ENCODE data around the gene TFE3.
"Not testable (repeated sequence)": the region's sequence is repeated elsewhere in the genome, so short reads cannot be mapped to it uniquely, and the experiment has no call there.

The TFE3 gene

DNA sequence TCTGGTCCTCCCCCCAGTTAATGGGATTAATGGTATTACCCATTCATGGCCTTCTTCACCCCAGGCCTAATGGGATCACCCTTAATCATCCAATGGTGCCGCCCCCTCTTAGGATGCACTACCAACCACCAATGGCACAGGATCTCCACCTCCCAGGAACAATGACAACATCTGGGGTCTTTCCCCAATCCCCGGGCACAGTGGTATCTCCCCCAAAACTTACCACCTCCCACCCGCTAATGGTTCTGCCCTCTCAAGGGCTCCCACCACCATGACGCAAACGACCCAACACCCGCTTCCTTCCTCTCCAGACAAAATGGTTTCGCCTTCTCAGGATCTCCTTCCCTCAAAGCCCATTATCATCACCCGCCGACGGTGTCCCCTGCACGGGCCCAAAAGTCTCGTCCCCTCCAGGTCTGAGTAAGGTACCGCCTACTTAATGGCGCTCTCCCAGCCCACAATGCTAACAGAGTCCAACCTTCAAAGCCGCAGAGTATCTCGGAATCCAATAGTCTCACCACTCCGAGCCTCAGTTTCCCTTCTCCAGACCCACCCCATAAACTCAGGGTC lies 41.6 kb downstream of the TFE3 start:
- ATAC-seq (replicated peaks) (peak; percentile 55 to 60), DNase-seq (peak; percentile 25)
- Mint-ChIP-seq H3K36me3 (peaks cover 19 to 34% of the 10 kb centered on the region in 2 donors), H3K27me3 (peaks cover 0 to 5% of the 10 kb centered on the region in 2 donors), H3K4me3 (peak overlapping the region; percentile 98 to 100), H3K27ac (peak overlapping the region; percentile 99), H3K9me3 (peaks cover 0 to 6% of the 10 kb centered on the region in 2 donors), H3K4me1 (peaks cover 14 to 38% of the 10 kb centered on the region in 2 donors)

- Mint-ChIP-seq H3K4me1 (peaks cover 14 to 38% of the 10 kb centered on the region in 2 donors), H3K9me3 (peaks cover 0 to 6% of the 10 kb centered on the region in 2 donors), H3K4me3 (peak overlapping the region; percentile 98 to 100), H3K27me3 (peaks cover 0 to 5% of the 10 kb centered on the region in 2 donors), H3K27ac (no peak overlapping the region), H3K36me3 (peaks cover 19 to 36% of the 10 kb centered on the region in 2 donors)
- DNase-seq (no peak), ATAC-seq (replicated peaks) (no peak)
Observed at GRCh38 chrX:49000636-49001035, 42.5 kb downstream of the TFE3 start.

GRCh38 chrX:48999030-48999429 lies 44.1 kb downstream of the TFE3 start:
- Mint-ChIP-seq H3K27ac (no peak overlapping the region), H3K4me1 (peaks cover 14 to 38% of the 10 kb centered on the region in 2 donors), H3K9me3 (peaks cover 0 to 6% of the 10 kb centered on the region in 2 donors), H3K27me3 (peaks cover 0 to 5% of the 10 kb centered on the region in 2 donors), H3K36me3 (peaks cover 23 to 41% of the 10 kb centered on the region in 2 donors), H3K4me3 (no peak overlapping the region)
- ATAC-seq (replicated peaks): no peak
- DNase-seq: no peak

- Mint-ChIP-seq H3K4me3 (no peak overlapping the region), H3K27me3 (peaks cover 0 to 5% of the 10 kb centered on the region in 2 donors), H3K36me3 (peaks cover 25 to 43% of the 10 kb centered on the region in 2 donors), H3K4me1 (peaks cover 14 to 38% of the 10 kb centered on the region in 2 donors), H3K27ac (no peak overlapping the region), H3K9me3 (peaks cover 0 to 6% of the 10 kb centered on the region in 2 donors)
- ATAC-seq (replicated peaks) (no peak), DNase-seq (no peak)
Observed at GRCh38 chrX:48998391-48998790, 44.8 kb downstream of the TFE3 start.

DNA sequence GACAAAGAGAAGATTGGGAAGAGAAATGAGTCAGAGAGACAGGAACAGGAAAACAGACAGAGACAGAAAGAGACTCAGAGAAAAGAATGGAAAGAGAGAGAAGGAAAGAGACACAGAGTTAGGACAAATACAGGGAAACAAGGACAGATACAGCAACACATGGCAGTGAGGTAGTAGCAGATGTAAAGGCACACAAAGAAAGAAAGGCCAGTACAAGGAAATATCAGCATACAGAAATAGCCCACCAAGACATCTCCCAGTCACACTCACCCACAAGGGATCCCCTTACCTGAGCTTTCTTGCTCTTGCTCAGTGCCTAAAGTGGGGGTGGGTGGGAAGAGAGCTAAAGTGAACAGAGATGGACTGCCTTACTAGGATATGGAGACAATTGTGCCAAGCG lies 45.3 kb downstream of the TFE3 start:
- H3K4me3 Mint-ChIP-seq: no peak overlapping the region
- no peak for ATAC-seq (replicated peaks)

GRCh38 chrX:48997455-48997854 lies 45.7 kb downstream of the TFE3 start:
- Mint-ChIP-seq H3K4me1 (peaks cover 14 to 38% of the 10 kb centered on the region in 2 donors), H3K9me3 (peaks cover 0 to 6% of the 10 kb centered on the region in 2 donors), H3K36me3 (peaks cover 31 to 47% of the 10 kb centered on the region in 2 donors), H3K27me3 (peaks cover 0 to 5% of the 10 kb centered on the region in 2 donors), H3K4me3 (no peak overlapping the region), H3K27ac (no peak overlapping the region)
- ATAC-seq (replicated peaks): no peak
- no peak for DNase-seq

More for the DNA sequence above, 45.3 kb downstream of the TFE3 start:
- Mint-ChIP-seq H3K4me1 (peaks cover 14 to 38% of the 10 kb centered on the region in 2 donors), H3K9me3 (peaks cover 0 to 6% of the 10 kb centered on the region in 2 donors), H3K36me3 (peaks cover 27 to 45% of the 10 kb centered on the region in 2 donors), H3K27ac (no peak overlapping the region), H3K27me3 (peaks cover 0 to 5% of the 10 kb centered on the region in 2 donors)
- no peak for DNase-seq

DNA sequence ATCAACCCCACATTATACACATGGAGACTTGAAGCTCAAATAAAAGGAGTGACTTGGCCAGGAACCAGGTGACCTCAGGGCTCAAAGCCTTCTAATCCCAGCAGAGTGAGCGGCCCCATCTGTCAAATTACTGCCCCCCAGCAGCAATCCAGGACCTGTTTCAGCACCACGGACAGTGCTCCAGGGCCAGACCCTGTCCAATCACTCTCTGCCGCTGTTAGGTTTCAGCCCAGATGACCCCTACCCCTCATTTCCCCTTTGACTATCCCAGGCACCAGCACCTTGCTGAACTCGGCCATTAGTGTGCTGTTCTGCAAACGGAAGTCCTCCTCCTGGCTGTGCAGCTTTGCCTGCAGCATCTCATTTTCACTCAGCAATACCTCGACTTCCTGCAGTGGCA lies 46.2 kb downstream of the TFE3 start:
- ATAC-seq (replicated peaks) (no peak), DNase-seq (no peak)
- Mint-ChIP-seq H3K4me1 (peaks cover 14 to 38% of the 10 kb centered on the region in 2 donors), H3K36me3 (peaks cover 31 to 49% of the 10 kb centered on the region in 2 donors), H3K27me3 (peaks cover 0 to 5% of the 10 kb centered on the region in 2 donors), H3K4me3 (no peak overlapping the region), H3K27ac (no peak overlapping the region), H3K9me3 (peaks cover 0 to 6% of the 10 kb centered on the region in 2 donors)

DNA sequence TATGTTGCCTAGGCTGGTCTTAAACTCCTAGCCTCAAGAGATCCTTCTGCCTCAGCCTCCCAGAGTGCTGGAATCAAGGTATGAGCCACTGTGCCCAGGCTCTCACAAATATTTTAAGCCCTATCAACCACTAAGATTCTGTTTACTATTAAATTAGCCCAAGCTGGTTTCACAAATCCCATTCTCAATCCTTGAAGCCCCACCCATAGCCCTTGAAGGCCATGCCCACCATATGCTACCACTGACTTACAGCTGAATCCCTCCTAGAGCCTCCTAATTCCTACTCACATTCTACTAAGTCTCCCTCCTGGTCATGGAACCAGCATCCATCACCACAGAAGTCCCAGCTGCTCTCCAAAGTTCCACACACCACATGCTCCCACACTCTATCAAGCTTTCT lies 50.8 kb downstream of the TFE3 start:
- Mint-ChIP-seq H3K27ac (no peak overlapping the region), H3K4me1 (peaks cover 0 to 3% of the 10 kb centered on the region in 2 donors), H3K27me3 (peaks cover 0 to 6% of the 10 kb centered on the region in 2 donors), H3K36me3 (peaks cover 33 to 38% of the 10 kb centered on the region in 2 donors), H3K9me3 (no peaks in the 10 kb centered on the region), H3K4me3 (no peak overlapping the region)
- DNase-seq (no peak), ATAC-seq (replicated peaks) (no peak)

DNA sequence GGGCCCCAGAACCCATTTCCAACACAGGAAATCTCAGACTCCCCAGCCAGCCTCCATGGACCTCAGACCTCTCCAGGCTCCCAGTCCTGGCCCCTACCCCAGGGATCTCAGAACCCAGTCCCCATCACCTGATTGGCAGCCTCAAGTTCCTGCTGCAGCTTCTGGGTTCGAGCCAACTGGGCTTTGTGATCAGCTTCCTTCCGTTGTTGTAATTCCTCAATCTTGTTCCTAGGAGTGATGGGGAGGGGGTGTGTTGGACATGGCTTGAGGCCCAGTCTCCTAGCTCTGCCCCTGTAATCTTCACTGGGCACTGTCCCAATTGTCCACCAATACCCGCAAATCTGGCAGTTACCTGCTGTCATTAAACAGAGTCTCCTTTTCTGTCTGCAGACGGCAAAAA lies 53.7 kb downstream of the TFE3 start:
- DNase-seq (no peak), ATAC-seq (replicated peaks) (no peak)
- H3K4me1 Mint-ChIP-seq: no peaks in the 10 kb centered on the region
- no peaks in the 10 kb centered on the region for H3K9me3 Mint-ChIP-seq
- peaks cover 33 to 34% of the 10 kb centered on the region in 2 donors for H3K36me3 Mint-ChIP-seq
- no peak overlapping the region for H3K27ac Mint-ChIP-seq
- H3K27me3 Mint-ChIP-seq: peaks cover 0 to 6% of the 10 kb centered on the region in 2 donors
- H3K4me3 Mint-ChIP-seq: no peak overlapping the region

GRCh38 chrX:48983896-48984295 lies 59.3 kb downstream of the TFE3 start:
- no peak for DNase-seq
- H3K27me3 Mint-ChIP-seq: peaks cover 0 to 6% of the 10 kb centered on the region in 2 donors
- H3K9me3 Mint-ChIP-seq: no peaks in the 10 kb centered on the region
- peak overlapping the region; percentile 1 for H3K27ac Mint-ChIP-seq
- peaks cover 34% of the 10 kb centered on the region in 2 donors for H3K36me3 Mint-ChIP-seq
- no peak for ATAC-seq (replicated peaks)
- H3K4me3 Mint-ChIP-seq: no peak overlapping the region
- H3K4me1 Mint-ChIP-seq: no peaks in the 10 kb centered on the region

GRCh38 chrX:48983081-48983480 lies 60.1 kb downstream of the TFE3 start:
- Mint-ChIP-seq H3K27ac (no peak overlapping the region), H3K27me3 (no peaks in the 10 kb centered on the region), H3K36me3 (peaks cover 32 to 34% of the 10 kb centered on the region in 2 donors), H3K4me3 (no peak overlapping the region), H3K9me3 (no peaks in the 10 kb centered on the region), H3K4me1 (no peaks in the 10 kb centered on the region)
- no peak for ATAC-seq (replicated peaks)
- no peak for DNase-seq

DNA sequence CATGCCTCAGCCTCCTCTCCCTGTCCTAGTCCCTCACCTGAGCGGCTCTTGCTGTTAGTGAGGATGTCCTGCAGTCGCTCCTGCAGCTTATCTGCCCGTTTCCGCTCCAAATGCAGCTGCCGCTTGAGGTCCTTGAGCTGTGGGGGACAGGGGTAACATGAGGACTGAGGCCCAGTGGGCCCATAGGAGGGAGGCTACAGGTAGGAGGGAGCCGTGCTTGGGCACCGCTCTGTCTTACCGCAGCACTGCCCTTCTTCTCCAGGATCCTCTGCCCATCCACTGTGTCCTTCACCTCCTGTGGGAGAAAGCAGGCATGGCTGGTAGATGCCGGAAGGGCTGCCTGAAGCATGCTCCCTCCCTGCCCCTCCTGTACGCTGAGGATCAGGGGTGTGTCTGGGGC lies 62.0 kb downstream of the TFE3 start:
- no peaks in the 10 kb centered on the region for H3K27me3 Mint-ChIP-seq
- no peak for DNase-seq
- no peak for ATAC-seq (replicated peaks)
- H3K4me1 Mint-ChIP-seq: no peaks in the 10 kb centered on the region
- no peak overlapping the region for H3K27ac Mint-ChIP-seq
- H3K9me3 Mint-ChIP-seq: no peaks in the 10 kb centered on the region
- peaks cover 31 to 35% of the 10 kb centered on the region in 2 donors for H3K36me3 Mint-ChIP-seq
- H3K4me3 Mint-ChIP-seq: no peak overlapping the region

GRCh38 chrX:48980341-48980740 lies 62.8 kb downstream of the TFE3 start:
- not testable (repeated sequence) for H3K4me3 Mint-ChIP-seq; H3K9me3 Mint-ChIP-seq; H3K4me1 Mint-ChIP-seq; ATAC-seq (replicated peaks); H3K27me3 Mint-ChIP-seq; H3K27ac Mint-ChIP-seq; DNase-seq
- H3K36me3 Mint-ChIP-seq: peaks cover 31 to 37% of the 10 kb centered on the region in 2 donors

All from stimulated activated naive B cell treated with anti-CD40 and anti-IgM and Interleukin-4, amounts not matched to agents 10 μg/mL and 1 μg/mL and 100 μg/mL, for 72 hours (primary cell).